GM06990 (cell line): ENCODE measurements around the gene ADGRA1.

Experiments used
- DNase-seq: peaks from one replicate; pipeline ENCODE4 v3.0.0-alpha.2; 2011; ENCODE audit not compliant: insufficient read length; ENCODE audit errors: extremely low read depth
- H3K27me3 ChIP-seq: replicated peaks from 2 replicates; pipeline ENCODE4 v1.6.0; 2011; ENCODE audit warnings: low read length; ENCODE audit not compliant: control insufficient read depth, insufficient read depth
- H3K36me3 ChIP-seq: 2 replicates; pipeline ENCODE4 v1.5.1; 2011; ENCODE audit warnings: low read length; ENCODE audit not compliant: control insufficient read depth, insufficient read depth
- H3K4me3 ChIP-seq: replicated peaks from 2 replicates; pipeline ENCODE4 v1.5.1; 2011; ENCODE audit warnings: low read depth, mild to moderate bottlenecking, control low read depth, low read length
- TF ChIP-seq, protein P1 (sequence below): IDR thresholded peaks from 2 replicates; pipeline ENCODE4 v1.5.1; 2011; ENCODE audit warnings: low read length, control low read depth, mild to moderate bottlenecking, inconsistent platforms; ENCODE audit not compliant: insufficient read depth, poor library complexity, severe bottlenecking

Gene ADGRA1

DNA sequence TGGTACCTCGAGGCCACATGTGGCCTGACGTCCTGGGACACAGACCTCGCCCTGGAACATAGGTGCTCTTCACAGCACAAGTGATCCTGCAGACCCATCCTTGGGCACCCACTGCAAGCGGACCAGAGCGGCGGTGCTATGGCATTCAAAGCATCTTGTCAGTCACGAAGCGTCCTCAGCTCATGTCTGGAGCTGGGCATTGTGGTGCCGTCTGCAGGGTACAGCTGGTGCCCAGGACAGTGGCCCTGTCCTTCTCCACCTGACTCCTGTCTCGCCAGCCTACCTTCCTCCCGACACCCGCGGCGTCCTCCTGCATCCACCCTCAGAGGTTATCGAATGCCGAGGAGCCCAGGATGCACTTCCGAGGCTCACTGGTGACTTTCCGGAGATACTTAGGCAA is 26.5 kb downstream of the ADGRA1 start:
- H3K4me3 ChIP-seq: no peak overlapping the region
- H3K36me3 ChIP-seq: no peaks in the 10 kb centered on the region
- no peaks in the 10 kb centered on the region for H3K27me3 ChIP-seq
- no peak for DNase-seq
- TF ChIP-seq, protein P1, sequence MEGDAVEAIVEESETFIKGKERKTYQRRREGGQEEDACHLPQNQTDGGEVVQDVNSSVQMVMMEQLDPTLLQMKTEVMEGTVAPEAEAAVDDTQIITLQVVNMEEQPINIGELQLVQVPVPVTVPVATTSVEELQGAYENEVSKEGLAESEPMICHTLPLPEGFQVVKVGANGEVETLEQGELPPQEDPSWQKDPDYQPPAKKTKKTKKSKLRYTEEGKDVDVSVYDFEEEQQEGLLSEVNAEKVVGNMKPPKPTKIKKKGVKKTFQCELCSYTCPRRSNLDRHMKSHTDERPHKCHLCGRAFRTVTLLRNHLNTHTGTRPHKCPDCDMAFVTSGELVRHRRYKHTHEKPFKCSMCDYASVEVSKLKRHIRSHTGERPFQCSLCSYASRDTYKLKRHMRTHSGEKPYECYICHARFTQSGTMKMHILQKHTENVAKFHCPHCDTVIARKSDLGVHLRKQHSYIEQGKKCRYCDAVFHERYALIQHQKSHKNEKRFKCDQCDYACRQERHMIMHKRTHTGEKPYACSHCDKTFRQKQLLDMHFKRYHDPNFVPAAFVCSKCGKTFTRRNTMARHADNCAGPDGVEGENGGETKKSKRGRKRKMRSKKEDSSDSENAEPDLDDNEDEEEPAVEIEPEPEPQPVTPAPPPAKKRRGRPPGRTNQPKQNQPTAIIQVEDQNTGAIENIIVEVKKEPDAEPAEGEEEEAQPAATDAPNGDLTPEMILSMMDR: no peak

GRCh38 chr10:133114726-133115452 is 27.2 kb downstream of the ADGRA1 start:
- TF ChIP-seq, protein P1: no peak
- Histone ChIP-seq H3K27me3 (no peaks in the 10 kb centered on the region), H3K36me3 (no peaks in the 10 kb centered on the region), H3K4me3 (no peak overlapping the region)
- DNase-seq: no peak

DNA sequence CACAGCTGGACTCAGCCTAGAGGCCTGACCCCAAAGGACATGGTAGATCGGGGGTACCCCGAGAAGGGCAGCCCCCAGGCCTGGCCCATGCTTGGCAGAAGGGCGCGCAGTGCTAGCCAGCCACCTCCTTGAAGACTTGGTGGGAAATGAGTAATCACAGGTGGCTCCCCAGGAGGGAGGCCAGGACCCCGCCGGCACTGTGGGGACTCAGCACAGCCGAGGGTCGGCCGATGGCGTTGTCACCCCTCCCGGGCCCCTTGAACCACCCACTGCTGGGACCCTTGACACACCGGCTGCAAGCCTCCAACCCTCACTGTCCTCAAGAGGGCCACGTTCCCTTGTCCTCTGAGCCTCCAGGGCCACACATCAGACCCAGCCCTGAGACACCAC is 27.7 kb downstream of the ADGRA1 start:
- Histone ChIP-seq H3K4me3 (no peak overlapping the region), H3K27me3 (no peaks in the 10 kb centered on the region), H3K36me3 (no peaks in the 10 kb centered on the region)
- no peak for DNase-seq
- TF ChIP-seq, protein P1: no peak

DNA sequence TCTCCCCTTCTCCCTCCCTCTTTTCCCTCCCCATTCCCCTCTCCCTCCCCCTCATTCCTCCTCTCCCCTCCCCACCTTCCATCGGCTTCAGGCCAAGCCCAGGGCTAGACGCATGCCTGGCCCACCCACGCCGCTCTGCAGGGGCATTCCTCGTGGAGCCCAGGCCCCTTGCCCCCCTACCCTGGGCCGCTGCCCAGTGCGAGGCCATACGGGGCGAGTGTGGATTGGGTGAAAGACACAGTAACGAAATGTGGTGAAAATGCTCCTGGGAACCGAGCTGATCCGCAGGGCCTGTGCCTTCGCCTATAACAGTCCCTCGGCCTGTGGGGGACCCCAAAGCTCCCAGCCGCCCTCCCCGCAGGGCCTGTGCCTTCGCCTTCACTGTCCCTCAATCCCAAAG is 28.3 kb downstream of the ADGRA1 start:
- Histone ChIP-seq H3K27me3 (no peaks in the 10 kb centered on the region), H3K36me3 (no peaks in the 10 kb centered on the region), H3K4me3 (no peak overlapping the region)
- DNase-seq: no peak
- TF ChIP-seq, protein P1: no peak

DNA sequence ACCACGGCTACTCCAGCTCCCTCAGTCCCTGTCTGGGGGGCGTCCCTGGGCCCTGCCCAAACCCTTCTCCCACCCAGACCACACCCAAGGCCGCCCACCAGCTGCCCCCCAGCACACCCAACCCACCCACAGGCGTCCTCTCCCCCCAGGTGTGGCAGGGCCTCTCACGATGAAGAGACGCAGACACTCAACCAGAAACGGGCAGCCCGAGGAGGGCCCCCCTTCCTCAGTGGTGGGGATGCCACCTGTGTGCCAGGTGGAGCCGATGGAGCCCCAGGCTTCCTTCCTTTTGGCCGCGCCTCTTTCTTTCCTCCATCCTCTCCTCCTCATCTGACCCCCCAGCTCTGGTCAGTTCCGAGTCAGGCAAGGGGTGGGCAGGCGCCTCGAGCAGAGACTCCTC is 28.7 kb downstream of the ADGRA1 start:
- TF ChIP-seq, protein P1: no peak
- Histone ChIP-seq H3K27me3 (no peaks in the 10 kb centered on the region), H3K36me3 (no peaks in the 10 kb centered on the region), H3K4me3 (no peak overlapping the region)
- DNase-seq: no peak

DNA sequence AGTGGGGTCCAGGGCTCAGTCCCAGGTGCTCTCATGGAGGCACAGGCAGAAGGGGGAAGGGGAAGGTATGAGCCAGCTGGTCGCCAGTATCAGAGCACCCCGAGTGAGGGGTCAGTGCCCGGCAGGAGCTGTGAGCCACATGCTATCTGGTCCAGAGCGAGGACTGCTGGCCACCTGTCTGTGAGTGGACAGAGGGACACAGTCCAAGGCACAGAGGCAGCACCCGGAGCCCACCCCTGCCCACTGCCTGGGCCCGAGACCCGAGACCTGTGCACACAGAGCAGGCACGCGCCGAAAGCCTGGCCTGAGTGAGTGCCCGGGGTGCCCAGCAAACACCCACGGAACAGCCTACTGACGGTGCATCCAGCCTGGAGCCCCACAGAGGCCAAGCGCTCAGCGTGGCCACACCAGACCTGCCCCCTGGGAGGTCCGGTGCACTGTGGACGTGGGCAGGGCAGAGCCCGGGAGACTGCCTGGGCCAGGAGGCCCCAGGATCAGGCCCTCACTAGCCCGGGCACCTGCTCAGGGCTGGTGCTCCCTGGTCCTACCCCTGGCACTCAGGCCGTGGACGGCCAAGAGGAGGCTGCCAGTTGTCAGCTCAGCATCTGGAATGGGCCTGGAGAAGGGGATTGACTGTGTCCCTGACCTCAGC is 29.4 kb downstream of the ADGRA1 start:
- Histone ChIP-seq H3K4me3 (no peak overlapping the region), H3K36me3 (no peaks in the 10 kb centered on the region), H3K27me3 (no peaks in the 10 kb centered on the region)
- no peak for DNase-seq
- TF ChIP-seq, protein P1: no peak
